ENCODE results near the gene CD4.
"Not testable (repeated sequence)": the region's sequence is repeated elsewhere in the genome, so short reads cannot be mapped to it uniquely, and the experiment has no call there.

Gene CD4

GRCh38 chr12:6788972-6789924 is at the start of gene CD4:
CD4 (plus strand) TSS chr12:6789528; CDS start chr12:6800139, 10,611 bp downstream.
- no peak for DNase-seq

- not testable (repeated sequence) for DNase-seq
These were observed 47.2 kb upstream of the CD4 start for GRCh38 chr12:6742080-6742479.

- DNase-seq = no peak
These were observed 46.5 kb upstream of the CD4 start for GRCh38 chr12:6742834-6743233.

GRCh38 chr12:6743300-6743699 is 46.0 kb upstream of the CD4 start:
- not testable (repeated sequence) for DNase-seq

GRCh38 chr12:6745741-6746525 is 43.4 kb upstream of the CD4 start:
- DNase-seq = no peak

GRCh38 chr12:6747216-6747615 is 42.1 kb upstream of the CD4 start:
- DNase-seq = no peak

- DNase-seq = no peak
These were observed 40.6 kb upstream of the CD4 start for GRCh38 chr12:6748761-6749160.

GRCh38 chr12:6750506-6750905 is 38.8 kb upstream of the CD4 start:
- no peak for DNase-seq

- no peak for DNase-seq
These were observed 37.6 kb upstream of the CD4 start for GRCh38 chr12:6751767-6752166.

GRCh38 chr12:6752167-6752920 is 37.0 kb upstream of the CD4 start:
- no peak for DNase-seq

- peak; percentile 93 for DNase-seq
These were observed 36.2 kb upstream of the CD4 start, which contains the start of gene MLF2 for GRCh38 chr12:6752921-6753771. MLF2 (minus strand) TSS chr12:6753141; CDS start chr12:6752334, 807 bp downstream.

GRCh38 chr12:6753772-6754356 is 35.5 kb upstream of the CD4 start:
- DNase-seq = no peak

- no peak for DNase-seq
These were observed 34.9 kb upstream of the CD4 start for GRCh38 chr12:6754411-6754810.

GRCh38 chr12:6757028-6757690 is 32.2 kb upstream of the CD4 start:
- no peak for DNase-seq

GRCh38 chr12:6758506-6759095 is 30.7 kb upstream of the CD4 start:
- no peak for DNase-seq

GRCh38 chr12:6759741-6760140 is 29.6 kb upstream of the CD4 start:
- no peak for DNase-seq

GRCh38 chr12:6763380-6763779 is 25.9 kb upstream of the CD4 start:
- no peak for DNase-seq

- DNase-seq = peak; percentile 79
These were observed 25.1 kb upstream of the CD4 start for GRCh38 chr12:6764011-6764828.

- no peak for DNase-seq
These were observed 24.2 kb upstream of the CD4 start for GRCh38 chr12:6765048-6765633.

Measured in GOT3 (cell line).